ENCODE data around the gene AQR.

AQR gene

GRCh38 chr15:34927726-34928125 is 41.8 kb downstream of the AQR start:
- no peak for ATAC-seq

GRCh38 chr15:34914317-34914716 is 55.2 kb downstream of the AQR start:
- TF ChIP-seq ZNF565 (CRISPR knock-in tag; conservative IDR thresholded peaks at IDR 0.05; ENCODE audit: low read depth), result no peak
- no peak for ATAC-seq

More at GRCh38 chr15:34927726-34928125, 41.8 kb downstream of the AQR start:
- TF ChIP-seq ZFP3 (CRISPR knock-in tag; IDR thresholded peaks at IDR 0.05), result no peak
- no peak for TF ChIP-seq ZNF8 (CRISPR knock-in tag; IDR thresholded peaks at IDR 0.05)
- no peak for TF ChIP-seq POU6F1 (CRISPR knock-in tag; IDR thresholded peaks at IDR 0.05; ENCODE audit: borderline replicate concordance, low read depth)
- no peak for TF ChIP-seq ESRRG (CRISPR knock-in tag; IDR thresholded peaks at IDR 0.05)
- TF ChIP-seq CSDC2 (CRISPR knock-in tag; IDR thresholded peaks at IDR 0.05), result no peak
- no peak for TF ChIP-seq ZFP30 (CRISPR knock-in tag; IDR thresholded peaks at IDR 0.05)
- TF ChIP-seq ZC3H10 (CRISPR knock-in tag; IDR thresholded peaks at IDR 0.05), result no peak
- TF ChIP-seq ISL1 (CRISPR knock-in tag; IDR thresholded peaks at IDR 0.05), result no peak
- no peak for TF ChIP-seq RARB (CRISPR knock-in tag; IDR thresholded peaks at IDR 0.05)
- no peak for TF ChIP-seq PPARA (CRISPR knock-in tag; IDR thresholded peaks at IDR 0.05; ENCODE audit: borderline replicate concordance)
- TF ChIP-seq PATZ1 (CRISPR knock-in tag; IDR thresholded peaks at IDR 0.05; ENCODE audit: borderline replicate concordance), result no peak
- no peak for TF ChIP-seq ARNTL (CRISPR knock-in tag; IDR thresholded peaks at IDR 0.05; ENCODE audit: borderline replicate concordance, low read depth)
- no peak for TF ChIP-seq TSHZ2 (CRISPR knock-in tag; IDR thresholded peaks at IDR 0.05)
- no peak for TF ChIP-seq OSR1 (CRISPR knock-in tag; IDR thresholded peaks at IDR 0.05)
- no peak for TF ChIP-seq TOX (CRISPR knock-in tag; IDR thresholded peaks at IDR 0.05; ENCODE audit: borderline replicate concordance)
- no peak for TF ChIP-seq SNAI2 (CRISPR knock-in tag; IDR thresholded peaks at IDR 0.05)

GRCh38 chr15:34905047-34905446 is 64.5 kb downstream of the AQR start:
- ATAC-seq, result no peak
- TF ChIP-seq TCF4 (CRISPR knock-in tag; IDR thresholded peaks at IDR 0.05; ENCODE audit: borderline replicate concordance) (no peak), ESRRG (CRISPR knock-in tag; IDR thresholded peaks at IDR 0.05) (no peak), ZNF565 (CRISPR knock-in tag; conservative IDR thresholded peaks at IDR 0.05; ENCODE audit: low read depth) (no peak), RARB (CRISPR knock-in tag; IDR thresholded peaks at IDR 0.05) (no peak), ZFP3 (CRISPR knock-in tag; IDR thresholded peaks at IDR 0.05) (no peak), ZC3H10 (CRISPR knock-in tag; IDR thresholded peaks at IDR 0.05) (no peak), PPARA (CRISPR knock-in tag; IDR thresholded peaks at IDR 0.05; ENCODE audit: borderline replicate concordance) (no peak), ZFP30 (CRISPR knock-in tag; IDR thresholded peaks at IDR 0.05) (no peak), ZNF70 (CRISPR knock-in tag; IDR thresholded peaks at IDR 0.05) (no peak), ARNTL (CRISPR knock-in tag; IDR thresholded peaks at IDR 0.05; ENCODE audit: borderline replicate concordance, low read depth) (no peak), GLIS3 (CRISPR knock-in tag; IDR thresholded peaks at IDR 0.05) (no peak), CSDC2 (CRISPR knock-in tag; IDR thresholded peaks at IDR 0.05) (no peak), OSR1 (CRISPR knock-in tag; IDR thresholded peaks at IDR 0.05) (no peak), BACH2 (CRISPR knock-in tag; IDR thresholded peaks at IDR 0.05; ENCODE audit: borderline replicate concordance) (no peak), ZNF8 (CRISPR knock-in tag; IDR thresholded peaks at IDR 0.05) (no peak), CREB5 (CRISPR knock-in tag; IDR thresholded peaks at IDR 0.05; ENCODE audit: low read depth) (no peak), TOX (CRISPR knock-in tag; IDR thresholded peaks at IDR 0.05; ENCODE audit: borderline replicate concordance) (no peak)
